GM12878 (cell line): ENCODE measurements around the gene DNAJC18. TPM values are rescaled to one million over a fixed set of nuclear protein-coding genes. Genes with fewer than 3 reads are reported as not detected.

Experiments
- ATF7 ChIP-seq: fragments of 450-650 bp; IDR thresholded peaks from 2 replicates; pipeline ENCODE4 v1.6.1; 2016; ENCODE audit warnings: low read depth, mild to moderate bottlenecking
- BCL11A ChIP-seq: IDR thresholded peaks from 2 replicates; pipeline ENCODE4 v1.6.1; 2011; ENCODE audit warnings: low read depth, low read length
- CEBPB ChIP-seq, 2 experiments: fragments of 150-350 bp in 1 of 2; IDR thresholded peaks; 2 replicates each; pipeline ENCODE4 v1.6.1; 2012 to 2014; ENCODE audit warnings: low read depth in 2 of 2, low read length in 2 of 2, borderline replicate concordance in 1 of 2, inconsistent platforms in 1 of 2
- CREB1 ChIP-seq: IDR thresholded peaks from 2 replicates; pipeline ENCODE4 v1.6.1; 2012; ENCODE audit warnings: low read depth, mild to moderate bottlenecking, inconsistent platforms
- EZH2 ChIP-seq: IDR thresholded peaks from 2 replicates; pipeline ENCODE4 v1.6.1; 2012; ENCODE audit warnings: low read depth, mild to moderate bottlenecking, control low read depth, inconsistent platforms, low read length, borderline replicate concordance; ENCODE audit not compliant: control insufficient read depth
- FOXM1 ChIP-seq: IDR thresholded peaks from 2 replicates; pipeline ENCODE4 v1.6.1; 2012; ENCODE audit warnings: low read depth, mild to moderate bottlenecking, inconsistent platforms, low read length, moderate library complexity
- IRF4 ChIP-seq: IDR thresholded peaks from 2 replicates; pipeline ENCODE4 v1.6.1; 2011; ENCODE audit warnings: low read depth, low read length
- KLF5 ChIP-seq: fragments of 450-650 bp; IDR thresholded peaks from 2 replicates; pipeline ENCODE4 v1.6.1; 2014; ENCODE audit warnings: mild to moderate bottlenecking; ENCODE audit not compliant: partially characterized antibody
- MEF2B ChIP-seq: fragments of 450-650 bp; IDR thresholded peaks from 2 replicates; pipeline ENCODE4 v1.6.1; 2018; ENCODE audit warnings: mild to moderate bottlenecking, moderate library complexity; ENCODE audit not compliant: partially characterized antibody, poor library complexity, severe bottlenecking
- NFXL1 ChIP-seq: fragments of 450-650 bp; IDR thresholded peaks from 2 replicates; pipeline ENCODE4 v1.6.1; 2017; ENCODE audit warnings: antibody characterized with exemption, mild to moderate bottlenecking, borderline replicate concordance
- NFYB ChIP-seq: IDR thresholded peaks from 2 replicates; pipeline ENCODE4 v1.6.1; 2011; ENCODE audit warnings: low read depth, mild to moderate bottlenecking, low read length, improper control_type of control experiment, moderate library complexity; ENCODE audit not compliant: insufficient read depth
- NR2C2 ChIP-seq: IDR thresholded peaks from 2 replicates; pipeline ENCODE4 v1.6.1; 2011; ENCODE audit warnings: borderline replicate concordance, low read depth; ENCODE audit not compliant: control insufficient read depth, insufficient read length
- NR2F1 ChIP-seq: fragments of 450-650 bp; conservative IDR thresholded peaks from 2 replicates; pipeline ENCODE4 v1.6.1; 2017; ENCODE audit warnings: mild to moderate bottlenecking
- RELA ChIP-seq: fragments of 450-650 bp; IDR thresholded peaks from 2 replicates; pipeline ENCODE4 v1.8.0; 2014; ENCODE audit warnings: borderline replicate concordance; ENCODE audit not compliant: partially characterized antibody
- RUNX3 ChIP-seq: IDR thresholded peaks from 2 replicates; pipeline ENCODE4 v1.6.1; 2012; ENCODE audit warnings: low read length, inconsistent platforms
- SMAD1 ChIP-seq: fragments of 450-650 bp; IDR thresholded peaks from 2 replicates; pipeline ENCODE4 v1.6.1; 2018; ENCODE audit warnings: mild to moderate bottlenecking, low read depth; ENCODE audit not compliant: partially characterized antibody
- SMC3 ChIP-seq: IDR thresholded peaks from 2 replicates; pipeline ENCODE4 v1.6.1; 2011; ENCODE audit warnings: low read length, improper control_type of control experiment, borderline replicate concordance
- SUZ12 ChIP-seq: fragments of 200-600 bp; sonication (generic); IDR thresholded peaks from one replicate; pipeline ENCODE4 v1.6.1; 2018; ENCODE audit warnings: antibody characterized with exemption, mild to moderate bottlenecking; ENCODE audit not compliant: unreplicated experiment
- TCF3 ChIP-seq: IDR thresholded peaks from 2 replicates; pipeline ENCODE4 v1.6.1; 2012; ENCODE audit warnings: low read depth, mild to moderate bottlenecking, low read length, borderline replicate concordance; ENCODE audit not compliant: insufficient read depth
- polyA plus RNA-seq, 11 experiments: library from polyadenylated mRNA; depleted of rRNA in 4 of 11; unstranded in 6 of 11; stranded (reverse) in 5 of 11; fragments of >200 nt; fragmentation: Nextera tagmentation in 4 of 11; fragmentation: Illumina TruSeq in 1 of 11; extraction: Ambion mirVana in 4 of 11; extraction: Trizol in 1 of 11; gene quantifications; 1 replicate in 1 of 11; 2 replicates in 10 of 11; pipeline versions ENCODE4 v1.2.1 to v1.2.3, GENCODE V29; 2011 to 2016; ENCODE audit warnings: inconsistent platforms in 2 of 11, missing spikeins in 2 of 11, low read depth in 1 of 11
- total RNA-seq, 4 experiments: library from RNA; depleted of rRNA in 3 of 4; stranded (reverse); fragments of >200 nt in 3 of 4; fragmentation: Illumina TruSeq in 1 of 4; extraction: Trizol in 1 of 4; gene quantifications; 2 replicates each; pipeline versions ENCODE4 v1.2.1 to v1.2.3, GENCODE V29; 2013 to 2021
- TF ChIP-seq, protein P1 (sequence below): IDR thresholded peaks from 2 replicates; pipeline ENCODE4 v1.6.1; 2012; ENCODE audit warnings: low read depth, low read length, improper control_type of control experiment
- TF ChIP-seq, protein P2 (sequence below): IDR thresholded peaks from 2 replicates; pipeline ENCODE4 v1.6.1; 2011; ENCODE audit warnings: borderline replicate concordance, low read depth, mild to moderate bottlenecking, moderate library complexity, low read length; ENCODE audit not compliant: insufficient read depth, poor library complexity, severe bottlenecking
- TF ChIP-seq, protein P3 (sequence below): fragments of 450-650 bp; formaldehyde crosslinking; IDR thresholded peaks from 2 replicates; pipeline ENCODE4 v1.4.0; 2020; ENCODE audit warnings: mild to moderate bottlenecking, moderate library complexity
- TF ChIP-seq, protein P4 (sequence below): fragments of 450-650 bp; IDR thresholded peaks from 2 replicates; pipeline ENCODE4 v1.6.1; 2017; ENCODE audit warnings: low read depth, mild to moderate bottlenecking, moderate library complexity

The DNAJC18 gene
- total and polyA plus RNA-seq, 10 of the 15 experiments (the other 5 are each of a cell fraction or from before 2014, with no cell fraction given): 6.4 to 26.7 (median 17.7) TPM

DNA sequence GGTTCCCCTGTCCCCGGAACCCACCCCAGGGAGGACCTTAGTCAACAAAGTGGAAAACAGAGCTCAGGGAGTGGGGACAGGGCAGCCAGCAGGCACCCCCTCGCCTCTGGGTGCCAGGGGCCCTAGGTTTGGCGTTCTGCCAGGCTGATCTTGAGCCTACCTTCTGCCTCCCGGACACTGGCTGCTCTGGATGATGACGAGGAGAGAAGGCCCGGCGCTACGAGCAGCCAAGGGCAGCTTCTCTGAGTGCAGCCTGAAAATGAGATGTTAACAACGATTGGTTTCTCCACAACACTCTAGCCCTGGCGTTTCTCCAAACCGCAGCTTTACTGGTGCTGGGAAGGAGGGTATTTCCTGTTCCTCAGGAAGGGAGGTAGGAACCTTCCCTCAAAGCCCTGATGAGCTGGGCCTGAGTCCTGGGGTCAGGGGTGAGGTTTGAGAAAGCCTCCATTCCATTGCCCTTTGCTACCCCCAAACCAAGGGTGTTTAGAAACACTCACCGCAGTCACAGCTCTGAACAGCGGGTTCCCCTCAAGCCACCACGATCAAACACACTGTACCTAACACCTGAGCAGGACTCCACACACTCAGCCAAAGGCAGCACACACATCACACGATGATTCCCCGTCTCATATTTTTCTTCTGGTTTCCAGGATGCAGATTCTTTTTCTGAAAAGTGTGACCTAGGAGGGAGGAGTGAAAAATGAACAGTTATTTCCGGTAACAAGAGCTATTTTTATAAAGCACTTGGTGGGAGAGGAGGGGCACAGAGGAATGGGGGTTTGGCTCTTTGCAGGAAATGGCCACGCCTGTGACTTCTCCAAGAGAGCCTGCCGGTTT lies 42.9 kb upstream of the DNAJC18 start, which contains the start of gene STING1 (continued):
- TF ChIP-seq, protein P1, sequence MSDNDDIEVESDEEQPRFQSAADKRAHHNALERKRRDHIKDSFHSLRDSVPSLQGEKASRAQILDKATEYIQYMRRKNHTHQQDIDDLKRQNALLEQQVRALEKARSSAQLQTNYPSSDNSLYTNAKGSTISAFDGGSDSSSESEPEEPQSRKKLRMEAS: no peak; the same call in 1 of the 2 replicates
- TF ChIP-seq IRF4: no peak
- TF ChIP-seq FOXM1: no peak
- no peak for TF ChIP-seq KLF5
- no peak for TF ChIP-seq CEBPB (IDR thresholded peaks at IDR 0.05; ENCODE audit: borderline replicate concordance in 1 of 2, low read depth in 2 of 2, low read length in 2 of 2)
- TF ChIP-seq NFXL1: no peak
- TF ChIP-seq, protein P2, sequence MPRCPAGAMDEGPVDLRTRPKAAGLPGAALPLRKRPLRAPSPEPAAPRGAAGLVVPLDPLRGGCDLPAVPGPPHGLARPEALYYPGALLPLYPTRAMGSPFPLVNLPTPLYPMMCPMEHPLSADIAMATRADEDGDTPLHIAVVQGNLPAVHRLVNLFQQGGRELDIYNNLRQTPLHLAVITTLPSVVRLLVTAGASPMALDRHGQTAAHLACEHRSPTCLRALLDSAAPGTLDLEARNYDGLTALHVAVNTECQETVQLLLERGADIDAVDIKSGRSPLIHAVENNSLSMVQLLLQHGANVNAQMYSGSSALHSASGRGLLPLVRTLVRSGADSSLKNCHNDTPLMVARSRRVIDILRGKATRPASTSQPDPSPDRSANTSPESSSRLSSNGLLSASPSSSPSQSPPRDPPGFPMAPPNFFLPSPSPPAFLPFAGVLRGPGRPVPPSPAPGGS: no peak
- TF ChIP-seq NR2C2: no peak
- no peak for TF ChIP-seq SMC3
- peak; percentile 78 for TF ChIP-seq SMAD1
- TF ChIP-seq NFYB: 0 out of 2 replicates have a peak, but pooled peaks have one; percentile 12
- TF ChIP-seq NR2F1: peak; percentile 88
- TF ChIP-seq, protein P3, sequence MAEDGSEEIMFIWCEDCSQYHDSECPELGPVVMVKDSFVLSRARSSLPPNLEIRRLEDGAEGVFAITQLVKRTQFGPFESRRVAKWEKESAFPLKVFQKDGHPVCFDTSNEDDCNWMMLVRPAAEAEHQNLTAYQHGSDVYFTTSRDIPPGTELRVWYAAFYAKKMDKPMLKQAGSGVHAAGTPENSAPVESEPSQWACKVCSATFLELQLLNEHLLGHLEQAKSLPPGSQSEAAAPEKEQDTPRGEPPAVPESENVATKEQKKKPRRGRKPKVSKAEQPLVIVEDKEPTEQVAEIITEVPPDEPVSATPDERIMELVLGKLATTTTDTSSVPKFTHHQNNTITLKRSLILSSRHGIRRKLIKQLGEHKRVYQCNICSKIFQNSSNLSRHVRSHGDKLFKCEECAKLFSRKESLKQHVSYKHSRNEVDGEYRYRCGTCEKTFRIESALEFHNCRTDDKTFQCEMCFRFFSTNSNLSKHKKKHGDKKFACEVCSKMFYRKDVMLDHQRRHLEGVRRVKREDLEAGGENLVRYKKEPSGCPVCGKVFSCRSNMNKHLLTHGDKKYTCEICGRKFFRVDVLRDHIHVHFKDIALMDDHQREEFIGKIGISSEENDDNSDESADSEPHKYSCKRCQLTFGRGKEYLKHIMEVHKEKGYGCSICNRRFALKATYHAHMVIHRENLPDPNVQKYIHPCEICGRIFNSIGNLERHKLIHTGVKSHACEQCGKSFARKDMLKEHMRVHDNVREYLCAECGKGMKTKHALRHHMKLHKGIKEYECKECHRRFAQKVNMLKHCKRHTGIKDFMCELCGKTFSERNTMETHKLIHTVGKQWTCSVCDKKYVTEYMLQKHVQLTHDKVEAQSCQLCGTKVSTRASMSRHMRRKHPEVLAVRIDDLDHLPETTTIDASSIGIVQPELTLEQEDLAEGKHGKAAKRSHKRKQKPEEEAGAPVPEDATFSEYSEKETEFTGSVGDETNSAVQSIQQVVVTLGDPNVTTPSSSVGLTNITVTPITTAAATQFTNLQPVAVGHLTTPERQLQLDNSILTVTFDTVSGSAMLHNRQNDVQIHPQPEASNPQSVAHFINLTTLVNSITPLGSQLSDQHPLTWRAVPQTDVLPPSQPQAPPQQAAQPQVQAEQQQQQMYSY (CRISPR knock-in tag): no peak
- TF ChIP-seq MEF2B: peak; percentile 38
- peak; percentile 16 for TF ChIP-seq RELA
- no peak for TF ChIP-seq BCL11A
- peak; percentile 93 for TF ChIP-seq RUNX3
- TF ChIP-seq ATF7: 0 out of 2 replicates have a peak, but pooled peaks have one; percentile 12
- TF ChIP-seq EZH2: no peak
- peak; percentile 47; the same call in 1 of the 2 replicates for TF ChIP-seq CREB1
- TF ChIP-seq SUZ12: no peak
- TF ChIP-seq, protein P4, sequence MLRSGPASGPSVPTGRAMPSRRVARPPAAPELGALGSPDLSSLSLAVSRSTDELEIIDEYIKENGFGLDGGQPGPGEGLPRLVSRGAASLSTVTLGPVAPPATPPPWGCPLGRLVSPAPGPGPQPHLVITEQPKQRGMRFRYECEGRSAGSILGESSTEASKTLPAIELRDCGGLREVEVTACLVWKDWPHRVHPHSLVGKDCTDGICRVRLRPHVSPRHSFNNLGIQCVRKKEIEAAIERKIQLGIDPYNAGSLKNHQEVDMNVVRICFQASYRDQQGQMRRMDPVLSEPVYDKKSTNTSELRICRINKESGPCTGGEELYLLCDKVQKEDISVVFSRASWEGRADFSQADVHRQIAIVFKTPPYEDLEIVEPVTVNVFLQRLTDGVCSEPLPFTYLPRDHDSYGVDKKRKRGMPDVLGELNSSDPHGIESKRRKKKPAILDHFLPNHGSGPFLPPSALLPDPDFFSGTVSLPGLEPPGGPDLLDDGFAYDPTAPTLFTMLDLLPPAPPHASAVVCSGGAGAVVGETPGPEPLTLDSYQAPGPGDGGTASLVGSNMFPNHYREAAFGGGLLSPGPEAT: peak; percentile 57; the same call in 1 of the 2 replicates
- TF ChIP-seq TCF3: no peak
